Iris pigment epithelial cell (primary cell): ENCODE measurements around the gene TNPO1.
"Not testable (repeated sequence)": the region's sequence is repeated elsewhere in the genome, so short reads cannot be mapped to it uniquely, and the experiment has no call there.

Experiments
- DNase-seq: peaks from one replicate; pipeline ENCODE4 v3.0.0-alpha.2; 2011; ENCODE audit warnings: low read depth

TNPO1 gene

GRCh38 chr5:72934953-72935725 is 118.7 kb downstream of the TNPO1 start:
- not testable (repeated sequence) for DNase-seq

GRCh38 chr5:72936893-72937292 is 120.4 kb downstream of the TNPO1 start:
- DNase-seq, result no peak

GRCh38 chr5:72937517-72938061 is 121.1 kb downstream of the TNPO1 start:
- no peak for DNase-seq

- no peak for DNase-seq
These were observed 121.7 kb downstream of the TNPO1 start for GRCh38 chr5:72938206-72938605.

GRCh38 chr5:72940082-72940481 is 123.6 kb downstream of the TNPO1 start:
- no peak for DNase-seq

- no peak for DNase-seq
These were observed 126.8 kb downstream of the TNPO1 start for GRCh38 chr5:72943307-72943706.

- no peak for DNase-seq
These were observed 131.0 kb downstream of the TNPO1 start for GRCh38 chr5:72947498-72947897.

- DNase-seq, result peak; percentile 33
These were observed 133.0 kb downstream of the TNPO1 start for GRCh38 chr5:72949481-72949880.

GRCh38 chr5:72951671-72952468 is 135.4 kb downstream of the TNPO1 start:
- peak; percentile 87 for DNase-seq

- DNase-seq, result no peak
These were observed 137.9 kb downstream of the TNPO1 start for GRCh38 chr5:72954389-72954788.

- DNase-seq, result peak; percentile 73
These were observed 138.8 kb downstream of the TNPO1 start for GRCh38 chr5:72955143-72955767.

- DNase-seq, result peak; percentile 94
These were observed 139.4 kb downstream of the TNPO1 start, which contains the start of gene FCHO2 for GRCh38 chr5:72955768-72956323. Gene FCHO2 (plus strand): TSS chr5:72956041. CDS start chr5:72956097, 56 bp downstream.

GRCh38 chr5:72956324-72957140 is 140.1 kb downstream of the TNPO1 start:
- peak; percentile 65 for DNase-seq

- DNase-seq, result no peak
These were observed 140.9 kb downstream of the TNPO1 start for GRCh38 chr5:72957337-72957736.

GRCh38 chr5:72959257-72959656 is 142.8 kb downstream of the TNPO1 start:
- DNase-seq, result no peak
